Muscle layer of colon (tissue), 2 donors: ENCODE results near the gene LRRC4B.
"Not testable (repeated sequence)": the region's sequence is repeated elsewhere in the genome, so short reads cannot be mapped to it uniquely, and the experiment has no call there.

ENCODE experiments used
- H3K27ac ChIP-seq: one replicate; pipeline ENCODE4 v1.7.0; 2013; ENCODE audit warnings: low read depth, mild to moderate bottlenecking, low read length, moderate library complexity
- H3K27me3 ChIP-seq, 2 donors: one replicate each; pipeline ENCODE4 v1.7.0; 2013; ENCODE audit warnings: low read length in 2 of 2, mild to moderate bottlenecking in 2 of 2; ENCODE audit not compliant: insufficient read depth in 2 of 2, control insufficient read depth in 1 of 2
- H3K36me3 ChIP-seq: one replicate; pipeline ENCODE4 v1.7.0; 2013; ENCODE audit warnings: mild to moderate bottlenecking, low read length; ENCODE audit not compliant: insufficient read depth
- H3K4me1 ChIP-seq: one replicate; pipeline ENCODE4 v1.7.0; 2013; ENCODE audit warnings: mild to moderate bottlenecking, low read length; ENCODE audit not compliant: insufficient read depth
- H3K4me3 ChIP-seq, 2 donors: one replicate each; pipeline ENCODE4 v1.7.0; 2013; ENCODE audit warnings: low read length in 2 of 2, low read depth in 1 of 2, mild to moderate bottlenecking in 1 of 2, moderate library complexity in 1 of 2
- H3K9ac ChIP-seq: one replicate; pipeline ENCODE4 v1.7.0; 2013; ENCODE audit warnings: low read length
- H3K9me3 ChIP-seq: one replicate; pipeline ENCODE4 v1.7.0; 2013; ENCODE audit warnings: mild to moderate bottlenecking, low read length
- donor health status: abdominal sarcoma.
- donor health status: Adenocarcinoma of cecum.

The LRRC4B gene

GRCh38 chr19:50534478-50534877 is 33.8 kb downstream of the LRRC4B start:
- no peaks in the 10 kb centered on the region for H3K36me3 ChIP-seq
- H3K4me3 ChIP-seq = no peak overlapping the region
- no peak overlapping the region for H3K27ac ChIP-seq
- H3K4me1 ChIP-seq = no peaks in the 10 kb centered on the region
- H3K27me3 ChIP-seq = no peaks in the 10 kb centered on the region
- no peak overlapping the region for H3K9ac ChIP-seq
- peaks cover 7% of the 10 kb centered on the region for H3K9me3 ChIP-seq

DNA sequence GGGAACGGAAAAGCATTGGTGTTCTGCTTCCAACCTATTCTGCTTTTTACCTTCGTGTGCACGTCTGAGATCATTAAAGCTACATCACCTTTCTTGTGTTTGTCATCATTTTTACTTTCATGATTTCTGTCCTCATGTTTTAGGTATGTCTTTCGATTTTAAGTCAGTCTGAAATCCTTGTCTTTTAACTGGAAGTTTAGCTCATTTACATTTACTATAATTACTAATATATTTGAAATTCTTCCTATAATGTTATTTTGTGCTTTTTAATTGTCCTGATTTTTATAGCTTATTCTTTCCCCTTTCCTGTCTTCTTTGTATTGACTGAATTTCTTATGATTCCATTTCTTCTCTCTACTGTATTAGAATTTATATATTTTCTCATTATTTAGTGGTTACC is 35.3 kb downstream of the LRRC4B start:
- H3K4me3 ChIP-seq = no peak overlapping the region
- no peaks in the 10 kb centered on the region for H3K4me1 ChIP-seq
- no peak overlapping the region for H3K27ac ChIP-seq
- no peak overlapping the region for H3K9ac ChIP-seq
- no peaks in the 10 kb centered on the region for H3K27me3 ChIP-seq
- no peaks in the 10 kb centered on the region for H3K36me3 ChIP-seq
- H3K9me3 ChIP-seq = peaks cover 7% of the 10 kb centered on the region

- Histone ChIP-seq H3K36me3 (no peaks in the 10 kb centered on the region), H3K4me1 (no peaks in the 10 kb centered on the region), H3K27ac (no peak overlapping the region), H3K4me3 (no peak overlapping the region), H3K9me3 (peaks cover 7% of the 10 kb centered on the region), H3K27me3 (no peaks in the 10 kb centered on the region), H3K9ac (no peak overlapping the region)
Observed at GRCh38 chr19:50531171-50531612, 37.0 kb downstream of the LRRC4B start.

GRCh38 chr19:50528052-50528451 is 40.2 kb downstream of the LRRC4B start:
- not testable (repeated sequence) for H3K27me3 ChIP-seq, H3K9me3 ChIP-seq, H3K4me1 ChIP-seq, H3K9ac ChIP-seq, H3K27ac ChIP-seq, H3K36me3 ChIP-seq, H3K4me3 ChIP-seq

- Histone ChIP-seq H3K27me3 (no peaks in the 10 kb centered on the region), H3K4me3 (no peak overlapping the region), H3K36me3 (no peaks in the 10 kb centered on the region), H3K4me1 (no peaks in the 10 kb centered on the region), H3K9me3 (no peaks in the 10 kb centered on the region), H3K27ac (no peak overlapping the region), H3K9ac (no peak overlapping the region)
Observed at GRCh38 chr19:50522881-50523280, 45.4 kb downstream of the LRRC4B start.

DNA sequence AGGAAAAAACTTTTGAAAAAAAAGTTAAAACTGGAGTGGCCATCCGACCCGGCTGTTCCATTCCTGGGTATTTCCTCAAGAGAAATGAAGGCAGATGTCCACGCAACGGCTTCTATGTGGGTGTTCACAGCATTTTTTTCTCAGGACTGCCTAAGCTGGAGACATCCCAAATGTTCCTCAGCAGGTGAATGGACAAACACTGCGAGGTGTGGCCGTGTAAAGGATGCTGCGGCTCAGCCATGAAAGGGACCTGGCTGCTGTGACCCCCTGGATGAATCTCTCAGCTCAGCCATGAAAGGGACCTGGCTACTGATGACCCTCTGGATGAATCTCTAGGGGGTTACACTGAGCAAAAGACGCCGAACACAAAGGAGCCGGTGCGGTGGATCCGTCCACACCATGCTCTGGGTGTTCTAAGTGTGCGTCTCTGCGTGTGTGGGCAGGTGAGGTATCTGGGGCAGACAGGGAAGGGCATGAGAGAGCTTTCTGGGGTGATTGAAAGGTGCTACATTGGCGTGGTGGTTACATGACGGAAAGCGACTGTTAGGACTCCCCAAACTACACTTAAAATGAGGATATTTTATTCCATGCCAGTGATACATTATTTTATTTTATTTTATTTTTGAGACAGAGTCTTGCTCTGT is 47.3 kb downstream of the LRRC4B start:
- Histone ChIP-seq H3K27ac (no peak overlapping the region), H3K36me3 (no peaks in the 10 kb centered on the region), H3K4me3 (no peak overlapping the region), H3K9me3 (no peaks in the 10 kb centered on the region), H3K9ac (no peak overlapping the region), H3K27me3 (no peaks in the 10 kb centered on the region), H3K4me1 (no peaks in the 10 kb centered on the region)

DNA sequence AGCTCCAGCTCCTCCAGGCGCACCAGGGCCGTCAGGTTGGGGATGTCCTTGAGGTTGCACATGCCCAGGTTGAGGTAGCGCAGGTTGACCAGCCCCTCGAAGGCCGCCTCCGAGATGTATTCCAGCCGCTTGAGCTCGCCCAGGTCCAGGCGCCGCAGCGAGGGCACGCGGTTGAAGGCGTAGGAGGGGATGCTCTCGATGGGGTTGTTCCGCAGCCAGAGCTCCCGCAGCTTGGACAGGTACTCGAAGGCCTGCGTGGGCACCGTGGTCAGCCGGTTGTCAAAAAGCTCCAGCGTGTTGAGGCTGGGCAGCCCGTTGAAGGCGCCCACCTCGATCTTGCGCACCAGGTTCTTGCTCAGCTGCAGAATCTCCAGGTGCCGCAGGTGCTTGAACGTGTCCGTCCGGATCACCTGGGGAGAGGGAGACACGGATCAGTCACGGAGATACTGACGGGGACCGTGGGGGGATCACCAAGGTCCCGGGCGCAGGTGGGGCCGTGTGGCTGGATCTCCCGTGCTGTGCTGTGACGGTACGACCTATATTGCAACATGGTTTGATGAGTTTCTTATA is 49.1 kb downstream of the LRRC4B start:
- Histone ChIP-seq H3K27me3 (peaks cover 0 to 9% of the 10 kb centered on the region in 2 donors), H3K4me1 (no peaks in the 10 kb centered on the region), H3K27ac (no peak overlapping the region), H3K9ac (no peak overlapping the region), H3K36me3 (no peaks in the 10 kb centered on the region), H3K4me3 (no peak overlapping the region), H3K9me3 (no peaks in the 10 kb centered on the region)

DNA sequence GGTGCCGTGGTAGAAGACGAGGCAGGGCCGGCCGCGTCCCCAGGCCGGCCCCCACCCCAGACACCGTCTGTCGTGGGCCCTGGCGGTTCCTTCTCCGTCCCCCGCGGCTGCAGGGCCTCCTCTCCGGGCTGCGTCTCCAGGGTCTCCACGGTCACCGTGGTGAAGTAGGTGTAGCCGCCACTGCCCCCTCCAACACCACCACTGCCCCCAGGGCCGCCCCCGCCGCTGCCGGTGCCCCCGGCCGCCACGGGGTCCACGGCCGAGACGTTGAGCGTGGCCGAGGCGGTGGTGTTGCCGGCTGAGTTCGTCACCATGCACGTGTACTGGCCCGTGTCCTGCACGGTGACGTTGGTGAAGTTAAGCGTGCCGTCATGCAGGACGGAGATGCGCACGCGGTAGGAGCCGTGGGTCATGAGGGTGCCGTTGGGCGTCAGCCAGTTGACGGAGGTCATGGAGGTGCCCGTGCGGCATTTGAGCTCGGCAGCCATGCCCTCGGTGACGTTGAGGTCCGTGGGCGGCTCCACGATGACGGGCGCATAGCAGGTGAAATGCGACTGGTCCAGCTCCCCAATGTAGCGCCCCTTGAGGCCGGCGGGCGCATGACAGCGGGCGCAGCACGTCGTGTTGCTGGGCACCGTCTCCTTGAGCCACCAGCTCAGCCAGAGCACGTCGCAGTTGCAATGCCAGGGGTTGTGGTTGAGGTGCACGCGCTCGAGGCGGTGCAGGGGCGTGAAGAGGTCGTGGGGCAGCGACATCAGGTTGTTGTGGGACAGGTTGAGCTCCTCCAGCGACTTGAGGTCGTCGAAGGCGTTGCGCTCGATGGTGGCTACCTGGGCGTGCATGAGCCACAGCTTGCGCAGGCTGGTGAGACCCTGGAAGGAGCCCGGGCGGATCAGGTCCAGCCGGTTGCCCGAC is 49.9 kb downstream of the LRRC4B start:
- no peaks in the 10 kb centered on the region for H3K36me3 ChIP-seq

GRCh38 chr19:50517704-50518075 is 50.5 kb downstream of the LRRC4B start:
- H3K4me1 ChIP-seq = no peaks in the 10 kb centered on the region
- H3K4me3 ChIP-seq = no peak overlapping the region
- no peaks in the 10 kb centered on the region for H3K9me3 ChIP-seq
- no peak overlapping the region for H3K9ac ChIP-seq
- H3K36me3 ChIP-seq = no peaks in the 10 kb centered on the region
- no peak overlapping the region for H3K27ac ChIP-seq
- peaks cover 0 to 12% of the 10 kb centered on the region in 2 donors for H3K27me3 ChIP-seq

More for the DNA sequence above, 49.9 kb downstream of the LRRC4B start:
- H3K4me3 ChIP-seq = no peak overlapping the region
- peaks cover 0 to 10% of the 10 kb centered on the region in 2 donors for H3K27me3 ChIP-seq
- H3K9ac ChIP-seq = no peak overlapping the region
- no peaks in the 10 kb centered on the region for H3K4me1 ChIP-seq
- no peaks in the 10 kb centered on the region for H3K9me3 ChIP-seq
- H3K27ac ChIP-seq = no peak overlapping the region

GRCh38 chr19:50516964-50517703 is 51.1 kb downstream of the LRRC4B start:
- H3K27me3 ChIP-seq = peaks cover 0 to 12% of the 10 kb centered on the region in 2 donors
- H3K27ac ChIP-seq = no peak overlapping the region
- H3K4me3 ChIP-seq = no peak overlapping the region
- H3K36me3 ChIP-seq = no peaks in the 10 kb centered on the region
- no peak overlapping the region for H3K9ac ChIP-seq
- no peaks in the 10 kb centered on the region for H3K4me1 ChIP-seq
- H3K9me3 ChIP-seq = no peaks in the 10 kb centered on the region

- Histone ChIP-seq H3K27me3 (peaks cover 0 to 12% of the 10 kb centered on the region in 2 donors), H3K27ac (no peak overlapping the region), H3K36me3 (no peaks in the 10 kb centered on the region), H3K9me3 (no peaks in the 10 kb centered on the region), H3K4me3 (no peak overlapping the region), H3K4me1 (peaks cover 6% of the 10 kb centered on the region), H3K9ac (no peak overlapping the region)
Observed at GRCh38 chr19:50516456-50516855, 51.8 kb downstream of the LRRC4B start.
